ENCODE measurements around the gene RFPL4AL1. TPM values are rescaled to one million over a fixed set of nuclear protein-coding genes. Genes with fewer than 3 reads are reported as not detected.

RFPL4AL1 gene
- total RNA-seq, 1 donor from 2014 or later = not detected

DNA sequence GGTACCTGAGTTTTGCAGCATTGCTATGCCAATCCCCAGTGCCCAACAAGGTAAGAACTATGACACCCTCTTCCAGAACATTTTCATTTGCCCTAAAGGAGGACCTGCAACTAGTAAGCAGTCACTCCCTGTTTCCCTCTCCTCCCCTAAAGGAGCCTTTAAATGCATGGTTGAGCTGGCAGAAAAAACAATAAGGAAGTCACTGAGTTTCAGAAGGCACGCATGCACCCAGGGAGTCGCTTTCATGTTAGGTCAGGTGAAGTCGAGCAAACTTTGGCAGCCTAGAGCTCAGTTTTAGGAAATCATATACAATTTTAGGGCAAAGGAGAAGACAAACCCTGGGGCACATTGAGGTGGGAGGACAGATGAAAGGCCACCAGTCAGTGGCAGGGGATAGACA is 51.1 kb downstream of the RFPL4AL1 start:
- ATAC-seq = no peak
- no peak for DNase-seq (ENCODE audit: low spot score)

Other genes with a start within 250 kb of the RFPL4AL1 start
- gene SBK2, start 232.0 kb upstream of the RFPL4AL1 start, total RNA-seq = not detected
- gene SBK3, start 223.6 kb upstream of the RFPL4AL1 start, total RNA-seq = not detected
- 4.5 TPM for gene ZNF579, start 188.3 kb upstream of the RFPL4AL1 start, total RNA-seq
- 6.7 TPM for gene FIZ1, start 169.6 kb upstream of the RFPL4AL1 start, total RNA-seq
- gene ZNF524, start 168.8 kb upstream of the RFPL4AL1 start, total RNA-seq = 13.2 TPM
- gene ZNF865, start 163.5 kb upstream of the RFPL4AL1 start, total RNA-seq = 8.1 TPM
- gene ZNF784, start 144.6 kb upstream of the RFPL4AL1 start, total RNA-seq = 5.3 TPM
- gene ZNF580, start 128.1 kb upstream of the RFPL4AL1 start, total RNA-seq = 7.5 TPM
- gene ZNF581, start 125.5 kb upstream of the RFPL4AL1 start, total RNA-seq = 6.1 TPM
- 13.5 TPM for gene CCDC106, start 120.9 kb upstream of the RFPL4AL1 start, total RNA-seq
- 61.7 TPM for gene U2AF2, start 114.1 kb upstream of the RFPL4AL1 start, total RNA-seq
- 148 TPM for gene EPN1, start 93.9 kb upstream of the RFPL4AL1 start, total RNA-seq
- not detected for gene NLRP9, start 30.7 kb upstream of the RFPL4AL1 start, total RNA-seq
- 1.0 TPM for gene RFPL4A, start 10.0 kb upstream of the RFPL4AL1 start, total RNA-seq
- 0.30 TPM for gene NLRP11, start 62.9 kb downstream of the RFPL4AL1 start, total RNA-seq
- gene NLRP4, start 67.4 kb downstream of the RFPL4AL1 start, total RNA-seq = not detected
- gene NLRP13, start 163.2 kb downstream of the RFPL4AL1 start, total RNA-seq = not detected
- not detected for gene NLRP8, start 178.7 kb downstream of the RFPL4AL1 start, total RNA-seq
- not detected for gene NLRP5, start 217.7 kb downstream of the RFPL4AL1 start, total RNA-seq